H9 (cell line): ENCODE data around the gene LIMK2. TPM values are rescaled to one million over a fixed set of nuclear protein-coding genes. Genes with fewer than 3 reads are reported as not detected.

Experiments
- DNase-seq: peaks from one replicate; pipeline ENCODE4 v3.0.0-alpha.2; 2017
- H2AFZ ChIP-seq: one replicate; pipeline ENCODE4 v1.6.1; 2013; ENCODE audit warnings: mild to moderate bottlenecking, low read length, control low read depth, moderate library complexity
- H2AK5ac ChIP-seq: 2 replicates; pipeline ENCODE4 v1.6.1; 2013; ENCODE audit warnings: low read length, control low read depth, mixed read lengths; ENCODE audit not compliant: insufficient read length
- H2BK120ac ChIP-seq: one replicate; pipeline ENCODE4 v1.6.1; 2013; ENCODE audit warnings: low read depth, mild to moderate bottlenecking, low read length, control low read depth, inconsistent platforms; ENCODE audit not compliant: poor library complexity, severe bottlenecking
- H2BK12ac ChIP-seq: 2 replicates; pipeline ENCODE4 v1.6.1; 2013; ENCODE audit warnings: low read length, control low read depth, mixed read lengths, low read depth; ENCODE audit not compliant: insufficient read length
- H2BK15ac ChIP-seq: 2 replicates; pipeline ENCODE4 v1.6.1; 2013; ENCODE audit warnings: low read depth, low read length, control low read depth
- H2BK20ac ChIP-seq: one replicate; pipeline ENCODE4 v1.6.1; 2013; ENCODE audit warnings: low read depth, mild to moderate bottlenecking, low read length, control low read depth, inconsistent platforms; ENCODE audit not compliant: poor library complexity, severe bottlenecking
- H2BK5ac ChIP-seq: 2 replicates; pipeline ENCODE4 v1.6.1; 2013; ENCODE audit warnings: low read length, control low read depth, mixed read lengths; ENCODE audit not compliant: insufficient read length
- H3K14ac ChIP-seq: 2 replicates; pipeline ENCODE4 v1.6.1; 2013; ENCODE audit warnings: low read length, control low read depth; ENCODE audit not compliant: insufficient read depth
- H3K18ac ChIP-seq: 2 replicates; pipeline ENCODE4 v1.6.1; 2013; ENCODE audit warnings: low read depth, mild to moderate bottlenecking, mixed read lengths, low read length, control low read depth; ENCODE audit not compliant: insufficient read length
- H3K23ac ChIP-seq: 2 replicates; pipeline ENCODE4 v1.6.1; 2013; ENCODE audit warnings: low read length, control low read depth, mixed read lengths, low read depth; ENCODE audit not compliant: insufficient read length
- H3K23me2 ChIP-seq: 2 replicates; pipeline ENCODE4 v1.6.1; 2013; ENCODE audit warnings: low read depth, mild to moderate bottlenecking, mixed read lengths, low read length, control low read depth; ENCODE audit not compliant: insufficient read length, poor library complexity, severe bottlenecking
- H3K27ac ChIP-seq: 2 replicates; pipeline ENCODE4 v1.5.1; 2013; ENCODE audit warnings: low read length, control low read depth, mixed read lengths, low read depth; ENCODE audit not compliant: insufficient read length
- H3K27me3 ChIP-seq: 2 replicates; pipeline ENCODE4 v1.6.1; 2013; ENCODE audit warnings: low read length, control low read depth, inconsistent platforms; ENCODE audit not compliant: insufficient read depth
- H3K4ac ChIP-seq: 2 replicates; pipeline ENCODE4 v1.6.1; 2013; ENCODE audit warnings: low read depth, mild to moderate bottlenecking, control low read depth, inconsistent platforms, low read length, moderate library complexity
- H3K4me1 ChIP-seq: 2 replicates; pipeline ENCODE4 v1.6.1; 2013; ENCODE audit warnings: low read length, control low read depth, inconsistent platforms; ENCODE audit not compliant: insufficient read depth
- H3K4me2 ChIP-seq: 2 replicates; pipeline ENCODE4 v1.6.1; 2013; ENCODE audit warnings: low read length, control low read depth, mixed read lengths; ENCODE audit not compliant: insufficient read length, insufficient read depth
- H3K56ac ChIP-seq: 2 replicates; pipeline ENCODE4 v1.6.1; 2013; ENCODE audit warnings: low read depth, mild to moderate bottlenecking, mixed read lengths, low read length, control low read depth; ENCODE audit not compliant: insufficient read length
- H3K79me1 ChIP-seq: 2 replicates; pipeline ENCODE4 v1.6.1; 2013; ENCODE audit warnings: low read depth, mild to moderate bottlenecking, moderate library complexity, low read length, control low read depth, inconsistent platforms; ENCODE audit not compliant: insufficient read depth, poor library complexity, severe bottlenecking
- H3K79me2 ChIP-seq: 2 replicates; pipeline ENCODE4 v1.6.1; 2013; ENCODE audit warnings: low read length, control low read depth, inconsistent platforms; ENCODE audit not compliant: insufficient read depth
- H3K9ac ChIP-seq: 2 replicates; pipeline ENCODE4 v1.6.1; 2013; ENCODE audit warnings: low read length, control low read depth, mixed read lengths; ENCODE audit not compliant: insufficient read length; ENCODE audit errors: extremely low read depth
- H3K9me3 ChIP-seq: one replicate; pipeline ENCODE4 v1.6.1; 2013; ENCODE audit warnings: low read depth, low read length, inconsistent platforms; ENCODE audit not compliant: control insufficient read depth
- H3T11ph ChIP-seq: one replicate; pipeline ENCODE4 v1.6.1; 2013; ENCODE audit warnings: mild to moderate bottlenecking, low read length, control low read depth, inconsistent platforms
- H4K20me1 ChIP-seq: one replicate; pipeline ENCODE4 v1.6.1; 2013; ENCODE audit not compliant: control insufficient read depth, insufficient read length, insufficient read depth
- H4K5ac ChIP-seq: 2 replicates; pipeline ENCODE4 v1.6.1; 2013; ENCODE audit warnings: low read depth, mild to moderate bottlenecking, mixed read lengths, low read length, control low read depth; ENCODE audit not compliant: insufficient read length
- H4K8ac ChIP-seq: replicated peaks from 2 replicates; pipeline ENCODE4 v1.6.1; 2013; ENCODE audit warnings: low read length, control low read depth, mixed read lengths, low read depth; ENCODE audit not compliant: insufficient read length
- H4K91ac ChIP-seq: 2 replicates; pipeline ENCODE4 v1.6.1; 2013; ENCODE audit warnings: low read depth, mild to moderate bottlenecking, moderate library complexity, mixed read lengths, low read length, control low read depth; ENCODE audit not compliant: insufficient read length
- H3K27ac Mint-ChIP-seq, 3 experiments: 2 replicates in 2 of 3; 3 replicates in 1 of 3; pipeline ENCODE4 v1.8.0; 2020 to 2021; ENCODE audit warnings: mixed read lengths in 3 of 3, mild to moderate bottlenecking in 1 of 3, moderate library complexity in 1 of 3
- H3K27me3 Mint-ChIP-seq: 2 replicates; pipeline ENCODE4 v1.8.0; 2021; ENCODE audit warnings: low read depth, mild to moderate bottlenecking, moderate library complexity, mixed read lengths
- H3K36me3 Mint-ChIP-seq, 3 experiments: 2 replicates in 2 of 3; 3 replicates in 1 of 3; pipeline ENCODE4 v1.8.0; 2020 to 2021; ENCODE audit warnings: low read depth in 3 of 3, mixed read lengths in 3 of 3; ENCODE audit not compliant: insufficient read depth in 1 of 3
- H3K4me1 Mint-ChIP-seq, 2 experiments: 2 replicates each; pipeline ENCODE4 v1.8.0; 2020; ENCODE audit warnings: mixed read lengths in 2 of 2
- H3K4me3 Mint-ChIP-seq, 2 experiments: 2 replicates in 1 of 2; 3 replicates in 1 of 2; pipeline ENCODE4 v1.8.0; 2020 to 2021; ENCODE audit warnings: mild to moderate bottlenecking in 2 of 2, mixed read lengths in 2 of 2, moderate library complexity in 1 of 2
- H3K9me3 Mint-ChIP-seq, 2 experiments: 2 replicates in 1 of 2; 3 replicates in 1 of 2; pipeline ENCODE4 v1.8.0; 2020; ENCODE audit warnings: mild to moderate bottlenecking in 2 of 2, mixed read lengths in 2 of 2, moderate library complexity in 1 of 2
- WGBS: extraction: QIAGEN DNeasy Blood & Tissue Kit; methylation state at CpG from one replicate; pipeline ENCODE4 v1.1.7; 2013; ENCODE audit warnings: missing lambda C conversion rate, low lambda C conversion rate, mixed read lengths; ENCODE audit not compliant: insufficient read length; ENCODE audit errors: extremely low coverage; 5-methylcytosine and 5-hydroxymethylcytosine counted together
- total RNA-seq: library from RNA; stranded (reverse); gene quantifications from 2 replicates; pipeline ENCODE4 v1.2.1, GENCODE V29; 2021
- TF ChIP-seq, protein P1 (sequence below): fragments of 200-600 bp; sonication (generic); conservative IDR thresholded peaks from 3 replicates; pipeline ENCODE4 v1.8.0; 2021; ENCODE audit warnings: antibody characterized with exemption, mild to moderate bottlenecking

Gene LIMK2
- total RNA-seq, 1 experiment from 2014 or later = 51.3 TPM

DNA sequence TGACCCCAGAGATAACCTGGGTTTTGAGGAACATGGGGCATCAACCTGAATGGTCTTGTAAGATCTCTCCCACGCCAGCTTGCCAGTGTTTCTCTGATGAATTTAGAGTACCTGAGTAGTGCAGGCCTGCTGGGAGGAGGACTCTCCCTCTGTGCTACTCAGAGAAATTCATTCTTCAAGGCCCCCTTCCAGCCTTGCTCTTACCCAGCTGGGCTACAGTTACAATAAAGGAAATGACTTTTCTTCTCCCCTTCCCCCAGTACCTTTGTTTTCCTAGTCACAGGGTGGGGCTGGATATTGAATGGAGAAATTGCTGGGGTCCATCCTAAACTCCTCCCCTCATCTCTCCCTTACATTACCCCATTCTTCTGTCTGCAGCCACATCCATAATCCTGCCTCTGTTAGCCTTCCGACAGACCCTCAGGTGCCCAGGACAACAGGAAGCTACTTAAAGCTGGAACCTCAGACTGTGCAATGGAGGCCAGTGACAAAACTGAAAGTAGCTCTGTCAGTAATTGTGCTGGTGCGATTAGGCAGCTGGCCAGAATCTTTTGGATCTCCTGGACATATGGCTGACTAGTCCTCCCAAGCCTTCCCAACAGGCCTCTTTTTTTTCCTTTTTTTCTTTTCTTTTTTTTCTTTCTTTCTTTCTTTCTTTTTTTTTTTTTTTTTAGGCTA is 17.4 kb downstream of the LIMK2 start:
- peaks cover 3 to 37% (median 15%) of the 10 kb centered on the region in 3 experiments; a peak in 6 of 7 replicates for H3K36me3 Mint-ChIP-seq
- Histone ChIP-seq H2AFZ (no peak overlapping the region), H3K9ac (no peak overlapping the region)

More for the DNA sequence above, 17.4 kb downstream of the LIMK2 start:
- no peak overlapping the region for H3T11ph ChIP-seq
- no peaks in the 10 kb centered on the region for H3K9me3 ChIP-seq
- H3K9me3 Mint-ChIP-seq = no peaks in the 10 kb centered on the region
- H2BK20ac ChIP-seq = no peak overlapping the region
- no peak overlapping the region for H2BK5ac ChIP-seq
- H3K27me3 Mint-ChIP-seq = no peaks in the 10 kb centered on the region
- no peaks in the 10 kb centered on the region for H4K20me1 ChIP-seq
- H3K23ac ChIP-seq = no peak overlapping the region
- H3K27ac Mint-ChIP-seq = peak overlapping the region; percentile 25 to 70 (median 60); a peak in 6 of 7 replicates
- no peak overlapping the region for H2BK12ac ChIP-seq
- no peaks in the 10 kb centered on the region for H3K79me2 ChIP-seq
- no peak overlapping the region for H2AK5ac ChIP-seq
- no peaks in the 10 kb centered on the region for H3K79me1 ChIP-seq
- TF ChIP-seq, protein P1, sequence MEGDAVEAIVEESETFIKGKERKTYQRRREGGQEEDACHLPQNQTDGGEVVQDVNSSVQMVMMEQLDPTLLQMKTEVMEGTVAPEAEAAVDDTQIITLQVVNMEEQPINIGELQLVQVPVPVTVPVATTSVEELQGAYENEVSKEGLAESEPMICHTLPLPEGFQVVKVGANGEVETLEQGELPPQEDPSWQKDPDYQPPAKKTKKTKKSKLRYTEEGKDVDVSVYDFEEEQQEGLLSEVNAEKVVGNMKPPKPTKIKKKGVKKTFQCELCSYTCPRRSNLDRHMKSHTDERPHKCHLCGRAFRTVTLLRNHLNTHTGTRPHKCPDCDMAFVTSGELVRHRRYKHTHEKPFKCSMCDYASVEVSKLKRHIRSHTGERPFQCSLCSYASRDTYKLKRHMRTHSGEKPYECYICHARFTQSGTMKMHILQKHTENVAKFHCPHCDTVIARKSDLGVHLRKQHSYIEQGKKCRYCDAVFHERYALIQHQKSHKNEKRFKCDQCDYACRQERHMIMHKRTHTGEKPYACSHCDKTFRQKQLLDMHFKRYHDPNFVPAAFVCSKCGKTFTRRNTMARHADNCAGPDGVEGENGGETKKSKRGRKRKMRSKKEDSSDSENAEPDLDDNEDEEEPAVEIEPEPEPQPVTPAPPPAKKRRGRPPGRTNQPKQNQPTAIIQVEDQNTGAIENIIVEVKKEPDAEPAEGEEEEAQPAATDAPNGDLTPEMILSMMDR = no peak
- no peak overlapping the region for H2BK15ac ChIP-seq
- no CpG with 5 or more reads among the region's 3 CpGs for WGBS
- DNase-seq = no peak
- no peak overlapping the region for H4K8ac ChIP-seq
- H3K4me2 ChIP-seq = no peak overlapping the region
- H3K18ac ChIP-seq = no peak overlapping the region
- H2BK120ac ChIP-seq = no peak overlapping the region
- H3K27ac ChIP-seq = no peak overlapping the region
- no peaks in the 10 kb centered on the region for H3K27me3 ChIP-seq
- H3K4me3 Mint-ChIP-seq = no peak overlapping the region; a peak in 1 of 5 replicates
- H4K91ac ChIP-seq = no peak overlapping the region
- H3K4ac ChIP-seq = no peak overlapping the region
- H3K14ac ChIP-seq = no peak overlapping the region
- no peak overlapping the region for H3K56ac ChIP-seq
- H3K4me1 ChIP-seq = no peaks in the 10 kb centered on the region
- no peak overlapping the region for H4K5ac ChIP-seq
- peaks cover 10 to 15% of the 10 kb centered on the region in 2 experiments for H3K4me1 Mint-ChIP-seq
- H3K23me2 ChIP-seq = no peaks in the 10 kb centered on the region
